NT2/D1 (cell line): ENCODE data around the gene PASK.

Source experiments
- DNase-seq: peaks from one replicate; pipeline ENCODE4 v3.0.0-alpha.2; 2011; ENCODE audit warnings: low read depth, low spot score
- H3K27me3 ChIP-seq: 2 replicates; pipeline ENCODE4 v1.6.0; 2011; ENCODE audit warnings: mild to moderate bottlenecking; ENCODE audit not compliant: insufficient read length, insufficient read depth
- H3K36me3 ChIP-seq: 2 replicates; pipeline ENCODE4 v1.6.1; 2011; ENCODE audit warnings: mild to moderate bottlenecking, low read length, mixed read lengths; ENCODE audit not compliant: insufficient read depth, insufficient read length
- H3K4me1 ChIP-seq: 2 replicates; pipeline ENCODE4 v1.5.1; 2011; ENCODE audit not compliant: insufficient read depth, insufficient read length
- H3K4me3 ChIP-seq: 2 replicates; pipeline ENCODE4 v1.5.1; 2011; ENCODE audit warnings: low read depth; ENCODE audit not compliant: insufficient read length
- H3K9ac ChIP-seq: 2 replicates; pipeline ENCODE4 v1.6.0; 2011; ENCODE audit warnings: low read depth; ENCODE audit not compliant: insufficient read length
- H3K9me3 ChIP-seq: 2 replicates; pipeline ENCODE4 v1.5.1; 2011; ENCODE audit warnings: mild to moderate bottlenecking, low read length; ENCODE audit not compliant: insufficient read depth
- SUZ12 ChIP-seq: IDR thresholded peaks from 2 replicates; pipeline ENCODE4 v1.6.1; 2011; ENCODE audit not compliant: insufficient read length, insufficient read depth; ENCODE audit errors: extremely low read depth
- YY1 ChIP-seq: IDR thresholded peaks from 2 replicates; pipeline ENCODE4 v1.6.1; 2011; ENCODE audit not compliant: insufficient read length, insufficient read depth
- ZNF274 ChIP-seq: IDR thresholded peaks from 2 replicates; pipeline ENCODE4 v1.6.1; 2011; ENCODE audit warnings: mild to moderate bottlenecking, low read depth, low read length

The PASK gene

GRCh38 chr2:241137276-241138190 lies 11.7 kb downstream of the PASK start:
- no peak overlapping the region for H3K9ac ChIP-seq
- peaks cover 70% of the 10 kb centered on the region for H3K36me3 ChIP-seq

GRCh38 chr2:241136661-241137260 lies 12.5 kb downstream of the PASK start:
- TF ChIP-seq SUZ12 (no peak), ZNF274 (no peak), YY1 (no peak)
- H3K27me3 ChIP-seq = no peaks in the 10 kb centered on the region
- H3K9ac ChIP-seq = no peak overlapping the region
- peaks cover 65% of the 10 kb centered on the region for H3K36me3 ChIP-seq
- no peak overlapping the region for H3K4me3 ChIP-seq
- H3K9me3 ChIP-seq = no peaks in the 10 kb centered on the region
- DNase-seq = no peak
- no peaks in the 10 kb centered on the region for H3K4me1 ChIP-seq

More at GRCh38 chr2:241137276-241138190, 11.7 kb downstream of the PASK start:
- no peaks in the 10 kb centered on the region for H3K9me3 ChIP-seq
- H3K27me3 ChIP-seq = no peaks in the 10 kb centered on the region
- TF ChIP-seq ZNF274 (no peak), YY1 (no peak), SUZ12 (no peak)
- DNase-seq = no peak
- no peak overlapping the region for H3K4me3 ChIP-seq
- no peaks in the 10 kb centered on the region for H3K4me1 ChIP-seq

GRCh38 chr2:241136191-241136590 lies 13.1 kb downstream of the PASK start:
- H3K9me3 ChIP-seq = no peaks in the 10 kb centered on the region
- no peak overlapping the region for H3K9ac ChIP-seq
- no peak for DNase-seq
- TF ChIP-seq SUZ12 (no peak), ZNF274 (no peak), YY1 (no peak)
- H3K4me1 ChIP-seq = no peaks in the 10 kb centered on the region
- no peak overlapping the region for H3K4me3 ChIP-seq
- peaks cover 69% of the 10 kb centered on the region for H3K36me3 ChIP-seq
- no peaks in the 10 kb centered on the region for H3K27me3 ChIP-seq

GRCh38 chr2:241135737-241136136 lies 13.5 kb downstream of the PASK start:
- no peaks in the 10 kb centered on the region for H3K27me3 ChIP-seq
- no peaks in the 10 kb centered on the region for H3K9me3 ChIP-seq
- DNase-seq = no peak
- H3K4me3 ChIP-seq = no peak overlapping the region
- TF ChIP-seq ZNF274 (no peak), YY1 (no peak), SUZ12 (no peak)
- peaks cover 68% of the 10 kb centered on the region for H3K36me3 ChIP-seq
- H3K9ac ChIP-seq = no peak overlapping the region
- no peaks in the 10 kb centered on the region for H3K4me1 ChIP-seq

- H3K27me3 ChIP-seq = no peaks in the 10 kb centered on the region
- H3K9ac ChIP-seq = no peak overlapping the region
- H3K4me3 ChIP-seq = no peak overlapping the region
- TF ChIP-seq YY1 (no peak), SUZ12 (no peak), ZNF274 (no peak)
- DNase-seq = no peak
- no peaks in the 10 kb centered on the region for H3K9me3 ChIP-seq
- no peaks in the 10 kb centered on the region for H3K4me1 ChIP-seq
- H3K36me3 ChIP-seq = peaks cover 62% of the 10 kb centered on the region
These were observed 14.6 kb downstream of the PASK start for GRCh38 chr2:241134711-241135110.

- no peak for TF ChIP-seq ZNF274
- TF ChIP-seq SUZ12 = no peak
- no peak for TF ChIP-seq YY1
- H3K4me3 ChIP-seq = no peak overlapping the region
- no peak for DNase-seq
- H3K36me3 ChIP-seq = peaks cover 54% of the 10 kb centered on the region
- H3K27me3 ChIP-seq = no peaks in the 10 kb centered on the region
- H3K4me1 ChIP-seq = no peaks in the 10 kb centered on the region
- H3K9me3 ChIP-seq = no peaks in the 10 kb centered on the region
- H3K9ac ChIP-seq = no peak overlapping the region
These were observed 15.8 kb downstream of the PASK start for GRCh38 chr2:241133436-241133820.

GRCh38 chr2:241132538-241133435 lies 16.5 kb downstream of the PASK start:
- TF ChIP-seq SUZ12 (no peak), YY1 (no peak)
- Histone ChIP-seq H3K9ac (no peak overlapping the region), H3K4me1 (no peaks in the 10 kb centered on the region), H3K36me3 (peaks cover 49% of the 10 kb centered on the region), H3K27me3 (no peaks in the 10 kb centered on the region), H3K9me3 (no peaks in the 10 kb centered on the region), H3K4me3 (no peak overlapping the region)
- no peak for DNase-seq
